D721Med (cell line): Measurements from ENCODE around the gene R3HDML.

Source experiments
- DNase-seq: peaks from one replicate; pipeline ENCODE4 v3.0.0; 2011; ENCODE audit warnings: low spot score; ENCODE audit not compliant: insufficient read length
- FAIRE-seq: peaks from 2 replicates; lab custom pipeline; 2011; peaks lifted over from hg19 to GRCh38; lab: Jason Lieb, UNC
- TF ChIP-seq, protein P1 (sequence below): IDR thresholded peaks from 2 replicates; pipeline ENCODE4 v1.5.1; 2012; ENCODE audit warnings: mild to moderate bottlenecking, control low read depth; ENCODE audit not compliant: insufficient read depth; ENCODE audit errors: missing control alignments

The R3HDML gene

GRCh38 chr20:44331201-44331600, 5.6 kb upstream of the R3HDML start:
- FAIRE-seq (no peak), DNase-seq (no peak)
- TF ChIP-seq, protein P1, sequence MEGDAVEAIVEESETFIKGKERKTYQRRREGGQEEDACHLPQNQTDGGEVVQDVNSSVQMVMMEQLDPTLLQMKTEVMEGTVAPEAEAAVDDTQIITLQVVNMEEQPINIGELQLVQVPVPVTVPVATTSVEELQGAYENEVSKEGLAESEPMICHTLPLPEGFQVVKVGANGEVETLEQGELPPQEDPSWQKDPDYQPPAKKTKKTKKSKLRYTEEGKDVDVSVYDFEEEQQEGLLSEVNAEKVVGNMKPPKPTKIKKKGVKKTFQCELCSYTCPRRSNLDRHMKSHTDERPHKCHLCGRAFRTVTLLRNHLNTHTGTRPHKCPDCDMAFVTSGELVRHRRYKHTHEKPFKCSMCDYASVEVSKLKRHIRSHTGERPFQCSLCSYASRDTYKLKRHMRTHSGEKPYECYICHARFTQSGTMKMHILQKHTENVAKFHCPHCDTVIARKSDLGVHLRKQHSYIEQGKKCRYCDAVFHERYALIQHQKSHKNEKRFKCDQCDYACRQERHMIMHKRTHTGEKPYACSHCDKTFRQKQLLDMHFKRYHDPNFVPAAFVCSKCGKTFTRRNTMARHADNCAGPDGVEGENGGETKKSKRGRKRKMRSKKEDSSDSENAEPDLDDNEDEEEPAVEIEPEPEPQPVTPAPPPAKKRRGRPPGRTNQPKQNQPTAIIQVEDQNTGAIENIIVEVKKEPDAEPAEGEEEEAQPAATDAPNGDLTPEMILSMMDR = no peak

GRCh38 chr20:44334306-44334705, 2.5 kb upstream of the R3HDML start:
- FAIRE-seq = no peak
- DNase-seq = no peak
- TF ChIP-seq, protein P1 = no peak

DNA sequence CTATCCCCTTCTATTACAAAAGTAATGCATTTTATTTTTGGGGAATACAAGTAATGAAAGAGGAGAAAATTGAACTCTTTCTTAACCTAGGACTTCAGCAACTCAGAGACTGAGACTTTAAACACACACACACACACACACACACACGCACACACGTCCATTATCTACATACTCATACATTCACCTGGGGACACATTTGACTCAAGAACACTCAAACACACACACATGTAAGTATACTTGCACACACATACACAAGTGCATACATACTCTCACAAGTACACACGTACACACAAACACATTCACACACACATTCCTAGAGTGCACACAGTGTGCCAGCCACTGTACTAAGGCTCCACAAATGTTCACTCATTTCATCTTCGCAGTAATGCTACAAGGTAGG, 2.1 kb upstream of the R3HDML start:
- TF ChIP-seq, protein P1 = no peak
- FAIRE-seq (no peak), DNase-seq (no peak)

DNA sequence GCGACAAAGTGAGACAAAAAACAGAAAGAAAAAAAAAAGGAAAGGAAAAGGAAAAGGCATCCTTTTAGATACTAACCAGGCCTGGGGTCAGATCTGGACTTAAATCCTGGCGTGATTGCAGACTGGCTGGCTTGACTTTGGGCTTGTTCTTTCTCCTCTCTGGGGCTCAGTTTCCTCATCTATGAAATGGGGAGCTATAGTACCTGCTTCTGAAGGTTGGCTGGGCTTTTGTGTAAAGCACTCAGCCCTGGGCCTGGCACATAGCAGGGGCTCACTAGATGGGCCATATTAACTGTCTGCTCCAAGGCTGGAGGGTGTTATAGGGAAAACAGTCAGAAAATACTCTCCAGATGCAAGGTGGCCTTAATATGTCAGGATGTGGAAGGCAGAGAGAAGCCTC, 1.2 kb upstream of the R3HDML start:
- DNase-seq (no peak), FAIRE-seq (no peak)
- TF ChIP-seq, protein P1 = no peak

GRCh38 chr20:44336086-44336485, 757 bp upstream of the R3HDML start:
- TF ChIP-seq, protein P1 = no peak
- DNase-seq = no peak
- no peak for FAIRE-seq

GRCh38 chr20:44342248-44342647, 5.4 kb downstream of the R3HDML start:
- DNase-seq (no peak), FAIRE-seq (no peak)
- TF ChIP-seq, protein P1 = no peak

- TF ChIP-seq, protein P1 = no peak
- DNase-seq (no peak), FAIRE-seq (no peak)
Observed at GRCh38 chr20:44343162-44343675, 6.4 kb downstream of the R3HDML start.
